ENCODE measurements around the gene ZNF286A. TPM values are rescaled to one million over a fixed set of nuclear protein-coding genes. Genes with fewer than 3 reads are reported as not detected.

Gene ZNF286A
- polyA plus RNA-seq, 3 donors: 2.3 to 3.2 (median 2.9) TPM

DNA sequence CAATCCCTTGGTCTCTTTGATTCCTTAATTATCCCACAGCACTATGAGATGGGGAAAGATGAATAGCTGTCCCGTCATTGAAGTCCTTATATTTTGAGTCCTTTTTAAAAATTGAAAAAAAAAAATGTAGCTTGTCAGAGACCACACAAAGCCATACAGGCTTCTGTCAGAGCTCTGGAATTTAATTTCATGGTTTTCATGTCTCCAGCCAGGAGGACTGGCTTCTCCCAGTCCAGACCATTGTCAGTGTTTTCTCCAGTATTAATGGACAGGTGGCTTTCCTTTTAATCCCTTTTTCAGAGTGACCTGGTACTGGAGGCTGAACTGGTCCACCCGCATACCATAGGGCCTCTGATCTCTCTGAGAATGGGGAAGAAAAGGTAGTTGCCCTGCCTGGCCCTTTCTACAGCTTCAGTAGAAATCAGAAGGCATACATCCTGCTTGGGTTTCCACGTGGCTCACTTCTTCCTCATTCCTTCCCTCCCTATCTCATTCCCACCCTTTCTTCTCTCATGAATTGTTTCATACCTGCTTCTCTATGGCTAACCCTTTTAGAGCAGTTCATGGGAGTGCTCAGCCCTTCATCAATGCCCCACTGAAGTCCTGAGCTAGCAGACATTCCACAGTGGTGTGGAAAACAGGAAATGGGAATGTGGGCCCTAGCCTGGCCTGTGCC is 44.5 kb upstream of the ZNF286A start:
- no peak for DNase-seq
- H2AFZ ChIP-seq (ENCODE audit: insufficient read depth, low read depth, low read length, poor library complexity, severe bottlenecking): no peak overlapping the region
- no peaks in the 10 kb centered on the region for H4K20me1 ChIP-seq (ENCODE audit: insufficient read depth, low read length)
- H3K4me2 ChIP-seq (replicated peaks; ENCODE audit: extremely low read depth, low read length, poor library complexity, severe bottlenecking): no peak overlapping the region
- H3K9me3 Mint-ChIP-seq: no peaks in the 10 kb centered on the region
- peaks cover 5% of the 10 kb centered on the region in 2 donors for H3K36me3 Mint-ChIP-seq
- H3K4me1 ChIP-seq (ENCODE audit: control insufficient read depth in 1 of 2, insufficient read depth in 2 of 2, low read length in 2 of 2): peaks cover 14 to 21% of the 10 kb centered on the region in 2 donors
- no peaks in the 10 kb centered on the region for H3K9me3 ChIP-seq (replicated peaks in 1 of 2; ENCODE audit: control insufficient read depth in 1 of 2, insufficient read depth in 1 of 2, low read length in 2 of 2)
- H3K79me2 ChIP-seq (ENCODE audit: insufficient read depth, low read length): no peaks in the 10 kb centered on the region
- H3K9ac ChIP-seq (ENCODE audit: insufficient read depth, low read length, poor library complexity, severe bottlenecking): no peak overlapping the region
- intact Hi-C loops (cut with micrococcal nuclease): no loop called here
- WGBS (ENCODE audit: insufficient coverage): 47% methylated on average over 2 of the region's 3 CpGs
- no peak overlapping the region for H3K4me3 Mint-ChIP-seq
- H3K27ac ChIP-seq (ENCODE audit: low read depth in 1 of 2, low read length in 2 of 2): no peak overlapping the region
- peaks cover 19% of the 10 kb centered on the region for H3K4me1 Mint-ChIP-seq
- H3K4me3 ChIP-seq (replicated peaks in 1 of 3; ENCODE audit: low read depth in 2 of 3, low read length in 3 of 3): no peak overlapping the region
- no peaks in the 10 kb centered on the region for H3K36me3 ChIP-seq (replicated peaks in 1 of 2; ENCODE audit: control insufficient read depth in 1 of 2, insufficient read depth in 2 of 2, low read length in 2 of 2)
- no peaks in the 10 kb centered on the region for H3K27me3 ChIP-seq (ENCODE audit: control insufficient read depth in 2 of 2, insufficient read depth in 2 of 2, low read length in 2 of 2)
- H3K27ac Mint-ChIP-seq: no peak overlapping the region
- TF ChIP-seq, protein P1, sequence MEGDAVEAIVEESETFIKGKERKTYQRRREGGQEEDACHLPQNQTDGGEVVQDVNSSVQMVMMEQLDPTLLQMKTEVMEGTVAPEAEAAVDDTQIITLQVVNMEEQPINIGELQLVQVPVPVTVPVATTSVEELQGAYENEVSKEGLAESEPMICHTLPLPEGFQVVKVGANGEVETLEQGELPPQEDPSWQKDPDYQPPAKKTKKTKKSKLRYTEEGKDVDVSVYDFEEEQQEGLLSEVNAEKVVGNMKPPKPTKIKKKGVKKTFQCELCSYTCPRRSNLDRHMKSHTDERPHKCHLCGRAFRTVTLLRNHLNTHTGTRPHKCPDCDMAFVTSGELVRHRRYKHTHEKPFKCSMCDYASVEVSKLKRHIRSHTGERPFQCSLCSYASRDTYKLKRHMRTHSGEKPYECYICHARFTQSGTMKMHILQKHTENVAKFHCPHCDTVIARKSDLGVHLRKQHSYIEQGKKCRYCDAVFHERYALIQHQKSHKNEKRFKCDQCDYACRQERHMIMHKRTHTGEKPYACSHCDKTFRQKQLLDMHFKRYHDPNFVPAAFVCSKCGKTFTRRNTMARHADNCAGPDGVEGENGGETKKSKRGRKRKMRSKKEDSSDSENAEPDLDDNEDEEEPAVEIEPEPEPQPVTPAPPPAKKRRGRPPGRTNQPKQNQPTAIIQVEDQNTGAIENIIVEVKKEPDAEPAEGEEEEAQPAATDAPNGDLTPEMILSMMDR (IDR thresholded peaks at IDR 0.05): no peak
- peaks cover 0 to 2% (median 0%) of the 10 kb centered on the region in 3 donors for H3K27me3 Mint-ChIP-seq (ENCODE audit: low read depth in 3 of 3)

DNA sequence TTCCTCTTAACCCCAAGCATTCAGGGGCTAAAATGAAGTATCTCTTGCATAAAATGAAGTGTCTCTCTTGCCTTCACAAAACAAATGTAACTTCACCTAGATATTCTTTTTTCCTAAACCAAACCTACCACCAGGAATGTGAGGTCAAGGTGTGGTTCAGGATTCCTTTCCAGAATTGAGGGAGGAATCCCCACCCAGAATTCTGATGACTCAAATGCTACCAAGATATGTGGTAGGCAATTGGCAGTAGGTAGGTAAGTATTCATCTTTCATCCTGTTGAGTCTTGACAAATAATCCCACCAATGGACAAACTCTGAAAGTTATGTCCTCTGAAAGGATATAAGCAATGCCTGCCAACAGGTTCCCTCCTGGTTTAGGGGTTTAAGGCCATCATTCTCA is 41.7 kb upstream of the ZNF286A start:
- no peak for DNase-seq
- Mint-ChIP-seq H3K4me3 (no peak overlapping the region), H3K36me3 (peaks cover 5 to 9% of the 10 kb centered on the region in 2 donors), H3K27ac (no peak overlapping the region), H3K4me1 (no peaks in the 10 kb centered on the region), H3K9me3 (no peaks in the 10 kb centered on the region), H3K27me3 (ENCODE audit: low read depth in 3 of 3) (peaks cover 0 to 2% (median 0%) of the 10 kb centered on the region in 3 donors)
- H3K9me3 ChIP-seq (replicated peaks in 1 of 2; ENCODE audit: control insufficient read depth in 1 of 2, insufficient read depth in 1 of 2, low read length in 2 of 2): no peaks in the 10 kb centered on the region
- no peak overlapping the region for H2AFZ ChIP-seq (ENCODE audit: insufficient read depth, low read depth, low read length, poor library complexity, severe bottlenecking)
- H3K4me2 ChIP-seq (replicated peaks; ENCODE audit: extremely low read depth, low read length, poor library complexity, severe bottlenecking): no peak overlapping the region
- H3K27ac ChIP-seq (ENCODE audit: low read depth in 1 of 2, low read length in 2 of 2): no peak overlapping the region
- H3K4me3 ChIP-seq (replicated peaks in 1 of 3; ENCODE audit: low read depth in 2 of 3, low read length in 3 of 3): no peak overlapping the region
- TF ChIP-seq, protein P1 (IDR thresholded peaks at IDR 0.05): no peak
- intact Hi-C loops (cut with micrococcal nuclease): no loop called here
- no peaks in the 10 kb centered on the region for H3K36me3 ChIP-seq (replicated peaks in 1 of 2; ENCODE audit: control insufficient read depth in 1 of 2, insufficient read depth in 2 of 2, low read length in 2 of 2)
- H4K20me1 ChIP-seq (ENCODE audit: insufficient read depth, low read length): no peaks in the 10 kb centered on the region
- H3K9ac ChIP-seq (ENCODE audit: insufficient read depth, low read length, poor library complexity, severe bottlenecking): no peak overlapping the region
- no peaks in the 10 kb centered on the region for H3K27me3 ChIP-seq (ENCODE audit: control insufficient read depth in 2 of 2, insufficient read depth in 2 of 2, low read length in 2 of 2)
- no peaks in the 10 kb centered on the region for H3K4me1 ChIP-seq (ENCODE audit: control insufficient read depth in 1 of 2, insufficient read depth in 2 of 2, low read length in 2 of 2)
- no peaks in the 10 kb centered on the region for H3K79me2 ChIP-seq (ENCODE audit: insufficient read depth, low read length)

Data from CD14-positive monocyte (primary cell).